Measurements from ENCODE around the gene PRDX6.

- TF ChIP-seq EZH2 (IDR thresholded peaks at IDR 0.05; ENCODE audit: borderline replicate concordance, insufficient read depth, low read depth, low read length, poor library complexity, severe bottlenecking) (no peak), CTCF (IDR thresholded peaks at IDR 0.05) (no peak)
Observed at GRCh38 chr1:173488001-173488400, 10.9 kb downstream of the PRDX6 start.
